Measurements from ENCODE around the gene SINHCAF.
A peak's percentile ranks its signal among the peaks of the same experiment; 100 is the strongest.

Gene SINHCAF

GRCh38 chr12:31235868-31236395 lies 90.0 kb downstream of the SINHCAF start:
- Histone ChIP-seq H2AK5ac (ENCODE audit: low read length, severe bottlenecking) (no peak overlapping the region), H3K79me1 (replicated peaks; ENCODE audit: low read length, poor library complexity, severe bottlenecking) (no peaks in the 10 kb centered on the region), H2AFZ (ENCODE audit: low read depth, low read length) (no peak overlapping the region), H3K36me3 (ENCODE audit: control insufficient read depth in 1 of 2, insufficient read depth in 2 of 2, low read depth in 1 of 2, low read length in 2 of 2) (no peaks in the 10 kb centered on the region), H3K4me1 (ENCODE audit: control insufficient read depth, insufficient read depth, low read depth, low read length) (peaks cover 4% of the 10 kb centered on the region), H3K4me2 (ENCODE audit: low read length, poor library complexity, severe bottlenecking) (no peak overlapping the region), H3K4ac (ENCODE audit: low read depth in 1 of 2, low read length in 2 of 2) (no peak overlapping the region), H2BK12ac (ENCODE audit: low read length in 2 of 2) (no peak overlapping the region), H3K18ac (ENCODE audit: low read depth in 1 of 2, low read length in 2 of 2) (no peak overlapping the region), H3K9ac (ENCODE audit: low read length) (no peak overlapping the region), H4K8ac (ENCODE audit: low read length) (peak overlapping the region; percentile 35), H2BK5ac (ENCODE audit: low read depth, low read length, poor library complexity, severe bottlenecking) (no peak overlapping the region), H3K27me3 (ENCODE audit: control insufficient read depth in 1 of 2, insufficient read depth in 1 of 2, low read length in 2 of 2) (peaks cover 62 to 88% of the 10 kb centered on the region in 2 experiments), H2BK15ac (ENCODE audit: low read depth, poor library complexity, severe bottlenecking) (no peak overlapping the region), H3K4me3 (ENCODE audit: insufficient read depth in 1 of 2, low read depth in 1 of 2, low read length in 2 of 2) (no peak overlapping the region), H3K9me3 (ENCODE audit: control insufficient read depth, low read length) (peaks cover 14% of the 10 kb centered on the region), H2BK120ac (ENCODE audit: low read depth, low read length) (no peak overlapping the region), H3K23ac (ENCODE audit: low read length in 2 of 2) (peak overlapping the region in 1 of 2 experiments; percentile 75), H3K27ac (ENCODE audit: low read length, poor library complexity, severe bottlenecking) (no peak overlapping the region), H3K14ac (ENCODE audit: low read length in 2 of 2) (no peak overlapping the region), H4K91ac (ENCODE audit: low read length) (no peak overlapping the region)
- DNase-seq = no peak
- 78% methylated on average over 9 of the region's 9 CpGs for WGBS

GRCh38 chr12:31234955-31235867 lies 90.7 kb downstream of the SINHCAF start:
- no peak overlapping the region for H2AK5ac ChIP-seq (ENCODE audit: low read length, severe bottlenecking)
- no peak overlapping the region for H3K18ac ChIP-seq (ENCODE audit: low read depth in 1 of 2, low read length in 2 of 2)
- peaks cover 15% of the 10 kb centered on the region for H3K9me3 ChIP-seq (ENCODE audit: control insufficient read depth, low read length)
- H3K27ac ChIP-seq (ENCODE audit: low read length, poor library complexity, severe bottlenecking) = no peak overlapping the region
- no peak overlapping the region for H2BK120ac ChIP-seq (ENCODE audit: low read depth, low read length)
- no peaks in the 10 kb centered on the region for H3K79me1 ChIP-seq (replicated peaks; ENCODE audit: low read length, poor library complexity, severe bottlenecking)
- H3K23ac ChIP-seq (ENCODE audit: low read length in 2 of 2) = no peak overlapping the region
- DNase-seq = peak; percentile 64
- H3K27me3 ChIP-seq (ENCODE audit: control insufficient read depth in 1 of 2, insufficient read depth in 1 of 2, low read length in 2 of 2) = peaks cover 59 to 83% of the 10 kb centered on the region in 2 experiments
- WGBS = 44% methylated on average over 12 of the region's 12 CpGs
- no peak overlapping the region for H2BK5ac ChIP-seq (ENCODE audit: low read depth, low read length, poor library complexity, severe bottlenecking)
- H3K36me3 ChIP-seq (ENCODE audit: control insufficient read depth in 1 of 2, insufficient read depth in 2 of 2, low read depth in 1 of 2, low read length in 2 of 2) = no peaks in the 10 kb centered on the region
- H3K4me1 ChIP-seq (ENCODE audit: control insufficient read depth, insufficient read depth, low read depth, low read length) = peaks cover 4% of the 10 kb centered on the region
- H3K9ac ChIP-seq (ENCODE audit: low read length) = no peak overlapping the region
- H2BK15ac ChIP-seq (ENCODE audit: low read depth, poor library complexity, severe bottlenecking) = no peak overlapping the region
- peak overlapping the region; percentile 35 for H4K8ac ChIP-seq (ENCODE audit: low read length)
- H4K91ac ChIP-seq (ENCODE audit: low read length) = no peak overlapping the region
- H3K4ac ChIP-seq (ENCODE audit: low read depth in 1 of 2, low read length in 2 of 2) = no peak overlapping the region
- H3K4me3 ChIP-seq (ENCODE audit: insufficient read depth in 1 of 2, low read depth in 1 of 2, low read length in 2 of 2) = no peak overlapping the region
- H3K14ac ChIP-seq (ENCODE audit: low read length in 2 of 2) = no peak overlapping the region
- no peak overlapping the region for H2BK12ac ChIP-seq (ENCODE audit: low read length in 2 of 2)
- no peak overlapping the region for H3K4me2 ChIP-seq (ENCODE audit: low read length, poor library complexity, severe bottlenecking)
- H2AFZ ChIP-seq (ENCODE audit: low read depth, low read length) = no peak overlapping the region

GRCh38 chr12:31234053-31234840 lies 91.7 kb downstream of the SINHCAF start:
- H2AK5ac ChIP-seq (ENCODE audit: low read length, severe bottlenecking) = no peak overlapping the region
- H3K4ac ChIP-seq (ENCODE audit: low read depth in 1 of 2, low read length in 2 of 2) = no peak overlapping the region
- no peak overlapping the region for H2BK15ac ChIP-seq (ENCODE audit: low read depth, poor library complexity, severe bottlenecking)
- H3K14ac ChIP-seq (ENCODE audit: low read length in 2 of 2) = no peak overlapping the region
- H3K4me3 ChIP-seq (ENCODE audit: insufficient read depth in 1 of 2, low read depth in 1 of 2, low read length in 2 of 2) = peak overlapping the region in 1 of 2 experiments; percentile 26
- H3K4me1 ChIP-seq (ENCODE audit: control insufficient read depth, insufficient read depth, low read depth, low read length) = peaks cover 4% of the 10 kb centered on the region
- 80% methylated on average over 14 of the region's 14 CpGs for WGBS
- no peak overlapping the region for H3K9ac ChIP-seq (ENCODE audit: low read length)
- H2AFZ ChIP-seq (ENCODE audit: low read depth, low read length) = no peak overlapping the region
- peaks cover 59 to 74% of the 10 kb centered on the region in 2 experiments for H3K27me3 ChIP-seq (ENCODE audit: control insufficient read depth in 1 of 2, insufficient read depth in 1 of 2, low read length in 2 of 2)
- H2BK12ac ChIP-seq (ENCODE audit: low read length in 2 of 2) = no peak overlapping the region
- no peak overlapping the region for H3K27ac ChIP-seq (ENCODE audit: low read length, poor library complexity, severe bottlenecking)
- H3K36me3 ChIP-seq (ENCODE audit: control insufficient read depth in 1 of 2, insufficient read depth in 2 of 2, low read depth in 1 of 2, low read length in 2 of 2) = no peaks in the 10 kb centered on the region
- H3K4me2 ChIP-seq (ENCODE audit: low read length, poor library complexity, severe bottlenecking) = no peak overlapping the region
- H3K23ac ChIP-seq (ENCODE audit: low read length in 2 of 2) = no peak overlapping the region
- H2BK5ac ChIP-seq (ENCODE audit: low read depth, low read length, poor library complexity, severe bottlenecking) = no peak overlapping the region
- no peaks in the 10 kb centered on the region for H3K79me1 ChIP-seq (replicated peaks; ENCODE audit: low read length, poor library complexity, severe bottlenecking)
- no peak for DNase-seq
- H3K9me3 ChIP-seq (ENCODE audit: control insufficient read depth, low read length) = peaks cover 15% of the 10 kb centered on the region
- no peak overlapping the region for H4K8ac ChIP-seq (ENCODE audit: low read length)
- no peak overlapping the region for H4K91ac ChIP-seq (ENCODE audit: low read length)
- H2BK120ac ChIP-seq (ENCODE audit: low read depth, low read length) = no peak overlapping the region
- H3K18ac ChIP-seq (ENCODE audit: low read depth in 1 of 2, low read length in 2 of 2) = no peak overlapping the region
